ENCODE results near the gene EPN1. TPM values are rescaled to one million over a fixed set of nuclear protein-coding genes. Genes with fewer than 3 reads are reported as not detected.

Gene EPN1
- total and polyA plus RNA-seq, 9 of the 15 experiments (the other 6 are each of a cell fraction or from before 2014, with no cell fraction given): 0.08 to 138 (median 12.7) TPM

DNA sequence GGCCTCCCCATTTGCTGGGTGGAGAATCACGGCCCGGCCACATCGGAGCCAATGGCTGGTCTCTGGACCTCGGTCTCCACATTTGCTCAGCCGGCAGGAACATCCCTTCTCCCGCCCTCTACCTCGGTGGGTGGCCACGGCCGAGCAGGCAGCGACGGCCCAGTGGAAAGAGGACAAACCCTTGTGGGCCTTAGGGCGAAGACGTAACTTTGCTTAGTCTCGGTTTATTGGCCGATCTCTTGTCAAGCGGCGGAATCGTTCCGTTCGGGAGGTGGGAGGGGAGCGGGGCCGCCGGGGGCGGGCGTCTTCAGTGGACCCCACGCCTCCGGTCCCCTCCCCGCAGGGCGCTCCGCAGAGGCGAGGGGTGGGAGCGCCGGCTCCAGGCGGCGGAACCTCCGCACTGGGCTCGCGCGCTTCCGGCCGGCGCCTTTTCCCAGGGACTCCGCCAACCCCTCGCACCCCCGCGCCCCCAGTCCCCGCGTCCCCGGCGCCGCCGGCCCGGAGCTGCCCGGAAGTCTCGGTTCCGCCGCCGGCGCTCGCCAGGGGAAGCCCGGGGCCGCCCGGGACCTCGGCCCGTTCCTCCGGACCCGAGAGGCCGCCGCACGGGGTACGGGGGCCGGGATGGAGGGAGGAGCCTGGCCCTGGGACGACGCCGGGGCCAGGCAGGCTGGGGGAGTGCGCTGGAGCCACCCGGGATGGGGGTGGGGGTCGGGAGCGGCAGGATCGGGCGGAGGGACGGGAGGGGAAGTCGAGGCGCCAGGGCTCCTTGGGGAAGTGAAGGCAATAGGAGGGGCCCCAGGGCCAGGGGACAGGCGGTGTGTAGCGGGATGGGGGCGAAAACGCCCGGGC, 34.2 kb upstream of the EPN1 start, which contains the start of gene ZNF580 (continued):
- TF ChIP-seq, protein P1, sequence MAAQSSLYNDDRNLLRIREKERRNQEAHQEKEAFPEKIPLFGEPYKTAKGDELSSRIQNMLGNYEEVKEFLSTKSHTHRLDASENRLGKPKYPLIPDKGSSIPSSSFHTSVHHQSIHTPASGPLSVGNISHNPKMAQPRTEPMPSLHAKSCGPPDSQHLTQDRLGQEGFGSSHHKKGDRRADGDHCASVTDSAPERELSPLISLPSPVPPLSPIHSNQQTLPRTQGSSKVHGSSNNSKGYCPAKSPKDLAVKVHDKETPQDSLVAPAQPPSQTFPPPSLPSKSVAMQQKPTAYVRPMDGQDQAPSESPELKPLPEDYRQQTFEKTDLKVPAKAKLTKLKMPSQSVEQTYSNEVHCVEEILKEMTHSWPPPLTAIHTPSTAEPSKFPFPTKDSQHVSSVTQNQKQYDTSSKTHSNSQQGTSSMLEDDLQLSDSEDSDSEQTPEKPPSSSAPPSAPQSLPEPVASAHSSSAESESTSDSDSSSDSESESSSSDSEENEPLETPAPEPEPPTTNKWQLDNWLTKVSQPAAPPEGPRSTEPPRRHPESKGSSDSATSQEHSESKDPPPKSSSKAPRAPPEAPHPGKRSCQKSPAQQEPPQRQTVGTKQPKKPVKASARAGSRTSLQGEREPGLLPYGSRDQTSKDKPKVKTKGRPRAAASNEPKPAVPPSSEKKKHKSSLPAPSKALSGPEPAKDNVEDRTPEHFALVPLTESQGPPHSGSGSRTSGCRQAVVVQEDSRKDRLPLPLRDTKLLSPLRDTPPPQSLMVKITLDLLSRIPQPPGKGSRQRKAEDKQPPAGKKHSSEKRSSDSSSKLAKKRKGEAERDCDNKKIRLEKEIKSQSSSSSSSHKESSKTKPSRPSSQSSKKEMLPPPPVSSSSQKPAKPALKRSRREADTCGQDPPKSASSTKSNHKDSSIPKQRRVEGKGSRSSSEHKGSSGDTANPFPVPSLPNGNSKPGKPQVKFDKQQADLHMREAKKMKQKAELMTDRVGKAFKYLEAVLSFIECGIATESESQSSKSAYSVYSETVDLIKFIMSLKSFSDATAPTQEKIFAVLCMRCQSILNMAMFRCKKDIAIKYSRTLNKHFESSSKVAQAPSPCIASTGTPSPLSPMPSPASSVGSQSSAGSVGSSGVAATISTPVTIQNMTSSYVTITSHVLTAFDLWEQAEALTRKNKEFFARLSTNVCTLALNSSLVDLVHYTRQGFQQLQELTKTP (IDR thresholded peaks at IDR 0.05; ENCODE audit: low read depth in 1 of 2, partially characterized antibody in 2 of 2): no peak
- TF ChIP-seq MAFF (IDR thresholded peaks at IDR 0.05; ENCODE audit: low read length) (no peak), RHOXF2B (CRISPR knock-in tag; conservative IDR thresholded peaks at IDR 0.05) (no peak), USF1 (CRISPR knock-in tag; IDR thresholded peaks at IDR 0.05) (no peak), PHTF2 (CRISPR knock-in tag; IDR thresholded peaks at IDR 0.05) (no peak), KDM4B (IDR thresholded peaks at IDR 0.05; ENCODE audit: borderline replicate concordance in 2 of 2, low read depth in 1 of 2) (no peak), NELFE (IDR thresholded peaks at IDR 0.05; ENCODE audit: insufficient read depth, insufficient read length) (no peak), FOSL1 (tag; conservative IDR thresholded peaks at IDR 0.05) (no peak), RFX1 (IDR thresholded peaks at IDR 0.05) (no peak), NFIX (CRISPR knock-in tag; IDR thresholded peaks at IDR 0.05; ENCODE audit: low read depth) (no peak), POLR2AphosphoS2 (IDR thresholded peaks at IDR 0.05; ENCODE audit: low read length) (0 out of 2 replicates have a peak, but pooled peaks have one; percentile 11), YY1 (IDR thresholded peaks at IDR 0.05; ENCODE audit: borderline replicate concordance in 1 of 3, control insufficient read depth in 1 of 3, extremely low read depth in 1 of 3, insufficient read depth in 3 of 3, insufficient read length in 1 of 3, insufficient replicate concordance in 2 of 3, low read depth in 1 of 3, low read length in 2 of 3) (peak in 1 of 3 experiments; percentile 64), SAP30 (IDR thresholded peaks at IDR 0.05; ENCODE audit: borderline replicate concordance, insufficient read depth, low read depth, low read length, poor library complexity, severe bottlenecking) (no peak), PTRF (tag; IDR thresholded peaks at IDR 0.05) (no peak), STAT5B (CRISPR knock-in tag; IDR thresholded peaks at IDR 0.05) (no peak), SP1 (CRISPR knock-in tag; IDR thresholded peaks at IDR 0.05) (0 out of 2 replicates have a peak, but pooled peaks have one; percentile 17), ELF2 (CRISPR knock-in tag; IDR thresholded peaks at IDR 0.05) (no peak)
- TF ChIP-seq, protein P2, sequence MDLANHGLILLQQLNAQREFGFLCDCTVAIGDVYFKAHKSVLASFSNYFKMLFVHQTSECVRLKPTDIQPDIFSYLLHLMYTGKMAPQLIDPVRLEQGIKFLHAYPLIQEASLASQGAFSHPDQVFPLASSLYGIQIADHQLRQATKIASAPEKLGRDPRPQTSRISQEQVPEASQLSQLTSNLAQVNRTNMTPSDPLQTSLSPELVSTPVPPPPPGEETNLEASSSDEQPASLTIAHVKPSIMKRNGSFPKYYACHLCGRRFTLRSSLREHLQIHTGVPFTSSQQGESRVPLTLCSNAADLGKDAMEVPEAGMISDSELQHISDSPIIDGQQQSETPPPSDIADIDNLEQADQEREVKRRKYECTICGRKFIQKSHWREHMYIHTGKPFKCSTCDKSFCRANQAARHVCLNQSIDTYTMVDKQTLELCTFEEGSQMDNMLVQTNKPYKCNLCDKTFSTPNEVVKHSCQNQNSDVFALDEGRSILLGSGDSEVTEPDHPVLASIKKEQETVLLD (IDR thresholded peaks at IDR 0.05): no peak
- TF ChIP-seq, protein P3, sequence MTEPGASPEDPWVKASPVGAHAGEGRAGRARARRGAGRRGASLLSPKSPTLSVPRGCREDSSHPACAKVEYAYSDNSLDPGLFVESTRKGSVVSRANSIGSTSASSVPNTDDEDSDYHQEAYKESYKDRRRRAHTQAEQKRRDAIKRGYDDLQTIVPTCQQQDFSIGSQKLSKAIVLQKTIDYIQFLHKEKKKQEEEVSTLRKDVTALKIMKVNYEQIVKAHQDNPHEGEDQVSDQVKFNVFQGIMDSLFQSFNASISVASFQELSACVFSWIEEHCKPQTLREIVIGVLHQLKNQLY (CRISPR knock-in tag; conservative IDR thresholded peaks at IDR 0.05): 0 out of 4 replicates have a peak, but pooled peaks of 1 of the 2 experiments have one; percentile 54
